BE2C (cell line): ENCODE results near the gene OR2M3. TPM values are rescaled to one million over a fixed set of nuclear protein-coding genes. Genes with fewer than 3 reads are reported as not detected.

Source experiments
- DNase-seq: peaks from one replicate; pipeline ENCODE4 v3.0.0-alpha.2; 2020
- H3K27me3 ChIP-seq: fragments of 250-450 bp; sonication (Bioruptor Pico); 2 replicates; pipeline ENCODE4 v1.5.1; 2020; ENCODE audit warnings: mild to moderate bottlenecking
- H3K36me3 ChIP-seq: fragments of 250-450 bp; sonication (Bioruptor Pico); 2 replicates; pipeline ENCODE4 v1.5.1; 2020; ENCODE audit warnings: mild to moderate bottlenecking
- H3K4me1 ChIP-seq: fragments of 250-450 bp; sonication (Bioruptor Pico); 2 replicates; pipeline ENCODE4 v1.5.1; 2020
- H3K4me3 ChIP-seq: 2 replicates; pipeline ENCODE4 v1.5.1; 2011; ENCODE audit warnings: low read depth, low read length
- H3K9me3 ChIP-seq: fragments of 250-450 bp; sonication (Bioruptor Pico); 2 replicates; pipeline ENCODE4 v1.5.1; 2020
- polyA plus RNA-seq: library from polyadenylated mRNA; unstranded; fragments of >200 nt; gene quantifications from one replicate; pipeline ENCODE4 v1.2.1, GENCODE V29; 2012; ENCODE audit warnings: low read depth, missing spikeins; ENCODE audit not compliant: insufficient read length, insufficient read depth
- TF ChIP-seq, protein P1 (sequence below): IDR thresholded peaks from 2 replicates; pipeline ENCODE4 v1.5.1; 2012; ENCODE audit warnings: mild to moderate bottlenecking, low read depth, low read length

Gene OR2M3, protein sequence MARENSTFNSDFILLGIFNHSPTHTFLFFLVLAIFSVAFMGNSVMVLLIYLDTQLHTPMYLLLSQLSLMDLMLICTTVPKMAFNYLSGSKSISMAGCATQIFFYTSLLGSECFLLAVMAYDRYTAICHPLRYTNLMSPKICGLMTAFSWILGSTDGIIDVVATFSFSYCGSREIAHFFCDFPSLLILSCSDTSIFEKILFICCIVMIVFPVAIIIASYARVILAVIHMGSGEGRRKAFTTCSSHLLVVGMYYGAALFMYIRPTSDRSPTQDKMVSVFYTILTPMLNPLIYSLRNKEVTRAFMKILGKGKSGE
- polyA plus RNA-seq, result not detected

DNA sequence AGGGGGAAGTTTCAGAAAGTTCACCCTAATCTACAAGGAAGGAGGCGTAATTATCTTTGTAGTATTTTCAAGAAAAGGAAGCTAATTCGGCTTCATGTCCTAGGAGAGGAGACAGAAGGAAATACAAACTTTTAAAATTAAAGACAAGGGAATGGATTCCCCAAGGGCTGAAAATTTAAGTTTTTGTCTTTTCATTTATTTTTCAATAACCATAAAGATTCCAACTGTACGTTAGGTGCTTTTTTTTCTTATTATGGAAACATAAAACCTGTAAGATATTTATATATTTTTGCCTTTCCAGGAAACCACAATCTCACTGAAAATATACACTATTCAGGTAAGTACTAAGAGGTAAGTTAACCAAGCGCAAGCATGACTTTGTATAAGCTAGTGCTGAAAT is at the start of gene OR2M3:
Gene OR2M3 (plus strand): TSS at position 301 of the 400 bp plus-strand sequence. CDS start 5,803 bp downstream, outside the sequence.
- DNase-seq, result no peak
- no peaks in the 10 kb centered on the region for H3K9me3 ChIP-seq
- no peaks in the 10 kb centered on the region for H3K36me3 ChIP-seq
- TF ChIP-seq, protein P1, sequence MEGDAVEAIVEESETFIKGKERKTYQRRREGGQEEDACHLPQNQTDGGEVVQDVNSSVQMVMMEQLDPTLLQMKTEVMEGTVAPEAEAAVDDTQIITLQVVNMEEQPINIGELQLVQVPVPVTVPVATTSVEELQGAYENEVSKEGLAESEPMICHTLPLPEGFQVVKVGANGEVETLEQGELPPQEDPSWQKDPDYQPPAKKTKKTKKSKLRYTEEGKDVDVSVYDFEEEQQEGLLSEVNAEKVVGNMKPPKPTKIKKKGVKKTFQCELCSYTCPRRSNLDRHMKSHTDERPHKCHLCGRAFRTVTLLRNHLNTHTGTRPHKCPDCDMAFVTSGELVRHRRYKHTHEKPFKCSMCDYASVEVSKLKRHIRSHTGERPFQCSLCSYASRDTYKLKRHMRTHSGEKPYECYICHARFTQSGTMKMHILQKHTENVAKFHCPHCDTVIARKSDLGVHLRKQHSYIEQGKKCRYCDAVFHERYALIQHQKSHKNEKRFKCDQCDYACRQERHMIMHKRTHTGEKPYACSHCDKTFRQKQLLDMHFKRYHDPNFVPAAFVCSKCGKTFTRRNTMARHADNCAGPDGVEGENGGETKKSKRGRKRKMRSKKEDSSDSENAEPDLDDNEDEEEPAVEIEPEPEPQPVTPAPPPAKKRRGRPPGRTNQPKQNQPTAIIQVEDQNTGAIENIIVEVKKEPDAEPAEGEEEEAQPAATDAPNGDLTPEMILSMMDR, result no peak
- H3K4me1 ChIP-seq, result no peaks in the 10 kb centered on the region
- no peaks in the 10 kb centered on the region for H3K27me3 ChIP-seq
- H3K4me3 ChIP-seq, result no peak within 1 kb of the TSS

DNA sequence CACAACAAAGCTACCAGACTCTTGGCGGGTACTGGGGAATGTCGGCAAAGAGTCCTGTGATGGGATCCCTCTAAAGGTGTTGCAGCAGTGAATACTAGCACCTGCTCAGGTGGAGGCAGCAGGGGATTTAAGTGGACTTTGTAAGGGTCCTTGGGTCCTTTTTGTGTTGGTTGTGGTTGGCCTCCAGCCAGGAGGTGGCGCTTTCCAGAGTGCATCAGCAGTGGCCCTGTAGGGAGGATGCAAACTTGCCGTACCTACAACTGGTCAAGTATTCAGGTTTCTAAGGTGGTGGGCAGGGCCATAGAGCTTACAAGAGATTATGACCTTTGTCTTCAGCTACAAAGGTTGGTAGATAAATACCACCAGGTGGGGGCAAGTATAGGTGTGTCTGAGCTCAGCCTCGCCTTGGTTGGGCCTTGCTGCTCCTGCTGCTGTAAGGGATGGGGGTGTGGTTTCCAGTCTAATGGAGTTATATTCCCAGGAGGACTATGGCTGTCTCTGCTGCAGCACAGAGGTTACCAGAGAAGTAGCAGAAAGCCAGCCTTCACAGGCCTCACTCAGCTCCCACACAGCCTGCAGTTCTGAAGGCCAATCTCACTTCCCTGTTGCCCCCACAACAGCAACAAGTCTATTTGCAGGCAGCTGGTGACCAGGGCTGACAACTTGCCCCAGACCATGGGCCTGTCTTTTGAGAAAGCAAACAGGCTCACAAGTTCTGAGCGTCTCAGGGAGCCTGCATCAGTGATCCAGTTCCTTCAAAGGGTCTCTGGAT is 44.8 kb upstream of the OR2M3 start:
- H3K4me3 ChIP-seq, result no peak overlapping the region
- no peaks in the 10 kb centered on the region for H3K4me1 ChIP-seq
- TF ChIP-seq, protein P1, result no peak
- DNase-seq, result no peak
- no peaks in the 10 kb centered on the region for H3K27me3 ChIP-seq
- H3K9me3 ChIP-seq, result no peaks in the 10 kb centered on the region; the same call in none of the 2 replicates
- no peaks in the 10 kb centered on the region for H3K36me3 ChIP-seq

GRCh38 chr1:248155927-248156326 is 41.1 kb upstream of the OR2M3 start:
- Histone ChIP-seq H3K27me3 (no peaks in the 10 kb centered on the region), H3K4me3 (no peak overlapping the region), H3K36me3 (no peaks in the 10 kb centered on the region), H3K9me3 (no peaks in the 10 kb centered on the region; the same call in none of the 2 replicates), H3K4me1 (no peaks in the 10 kb centered on the region)
- DNase-seq, result no peak
- TF ChIP-seq, protein P1, result no peak

- no peak overlapping the region for H3K4me3 ChIP-seq
- H3K4me1 ChIP-seq, result no peaks in the 10 kb centered on the region
- H3K9me3 ChIP-seq, result no peaks in the 10 kb centered on the region; the same call in none of the 2 replicates
- H3K36me3 ChIP-seq, result no peaks in the 10 kb centered on the region
- no peaks in the 10 kb centered on the region for H3K27me3 ChIP-seq
- TF ChIP-seq, protein P1, result no peak
- DNase-seq, result no peak
Observed at GRCh38 chr1:248158758-248159157, 38.3 kb upstream of the OR2M3 start.

- Histone ChIP-seq H3K27me3 (no peaks in the 10 kb centered on the region), H3K4me1 (no peaks in the 10 kb centered on the region), H3K4me3 (no peak overlapping the region), H3K36me3 (no peaks in the 10 kb centered on the region), H3K9me3 (no peaks in the 10 kb centered on the region)
- TF ChIP-seq, protein P1, result no peak
- no peak for DNase-seq
Observed at GRCh38 chr1:248164031-248164430, 33.0 kb upstream of the OR2M3 start.

GRCh38 chr1:248165186-248165585 is 31.9 kb upstream of the OR2M3 start:
- H3K9me3 ChIP-seq, result no peaks in the 10 kb centered on the region
- no peak for DNase-seq
- no peaks in the 10 kb centered on the region for H3K4me1 ChIP-seq
- no peaks in the 10 kb centered on the region for H3K27me3 ChIP-seq
- TF ChIP-seq, protein P1, result no peak
- H3K36me3 ChIP-seq, result no peaks in the 10 kb centered on the region
- H3K4me3 ChIP-seq, result no peak overlapping the region
